HEK293T (cell line): ENCODE measurements around the gene PSD2.

ENCODE experiments used
- CTCF ChIA-PET: fragments of 350-600 bp; formaldehyde crosslinking; extraction: SDS; loops from one replicate; lab custom pipeline; 2021; ENCODE audit warnings: antibody characterized with exemption, inconsistent platforms; lab: Yijun Ruan, JAX
- POLR2A ChIA-PET: fragments of 350-600 bp; formaldehyde crosslinking; extraction: SDS; loops from one replicate; lab custom pipeline; 2020; ENCODE audit warnings: antibody characterized with exemption, inconsistent platforms; lab: Yijun Ruan, JAX
- DNase-seq: peaks from one replicate; pipeline ENCODE4 v3.0.0; 2012; ENCODE audit warnings: mixed read lengths; ENCODE audit errors: extremely low spot score
- ARNT ChIP-seq: fragments of 450-650 bp; IDR thresholded peaks from 2 replicates; pipeline ENCODE4 v1.6.1; 2017; ENCODE audit warnings: mild to moderate bottlenecking
- BHLHE40 ChIP-seq: fragments of 450-650 bp; IDR thresholded peaks from 2 replicates; pipeline ENCODE4 v1.6.1; 2016; ENCODE audit warnings: mild to moderate bottlenecking, moderate library complexity, borderline replicate concordance
- CTBP1 ChIP-seq: fragments of 450-650 bp; IDR thresholded peaks from 2 replicates; pipeline ENCODE4 v1.6.1; 2016; ENCODE audit warnings: borderline replicate concordance
- ELF4 ChIP-seq: fragments of 450-650 bp; IDR thresholded peaks from 2 replicates; pipeline ENCODE4 v1.6.1; 2017; ENCODE audit warnings: antibody characterized with exemption
- FOXA1 ChIP-seq: fragments of 450-650 bp; IDR thresholded peaks from 2 replicates; pipeline ENCODE4 v1.6.1; 2016; ENCODE audit warnings: mild to moderate bottlenecking
- FOXK2 ChIP-seq: fragments of 450-650 bp; IDR thresholded peaks from 2 replicates; pipeline ENCODE4 v1.6.1; 2016; ENCODE audit warnings: mild to moderate bottlenecking
- FOXM1 ChIP-seq: fragments of 450-650 bp; IDR thresholded peaks from 2 replicates; pipeline ENCODE4 v1.6.1; 2017; ENCODE audit warnings: mild to moderate bottlenecking, borderline replicate concordance
- HDGF ChIP-seq: fragments of 450-650 bp; IDR thresholded peaks from 2 replicates; pipeline ENCODE4 v1.6.1; 2017; ENCODE audit warnings: antibody characterized with exemption, borderline replicate concordance
- L3MBTL2 ChIP-seq: fragments of 450-650 bp; conservative IDR thresholded peaks from 2 replicates; pipeline ENCODE4 v1.6.1; 2016; ENCODE audit warnings: mild to moderate bottlenecking
- LEF1 ChIP-seq: fragments of 450-650 bp; IDR thresholded peaks from 2 replicates; pipeline ENCODE4 v1.6.1; 2017; ENCODE audit warnings: mild to moderate bottlenecking, borderline replicate concordance
- NFRKB ChIP-seq: fragments of 450-650 bp; IDR thresholded peaks from 2 replicates; pipeline ENCODE4 v1.6.1; 2016; ENCODE audit warnings: mild to moderate bottlenecking, moderate library complexity
- SP1 ChIP-seq: fragments of 450-650 bp; IDR thresholded peaks from 2 replicates; pipeline ENCODE4 v1.6.1; 2017
- SUZ12 ChIP-seq: fragments of 450-650 bp; IDR thresholded peaks from 2 replicates; pipeline ENCODE4 v1.6.1; 2016; ENCODE audit warnings: mild to moderate bottlenecking
- TARDBP ChIP-seq: fragments of 450-650 bp; IDR thresholded peaks from 2 replicates; pipeline ENCODE4 v1.6.1; 2016
- ZNF384 ChIP-seq: fragments of 450-650 bp; IDR thresholded peaks from 2 replicates; pipeline ENCODE4 v1.6.1; 2016
- TF ChIP-seq, protein P1 (sequence below): fragments of 450-650 bp; IDR thresholded peaks from 2 replicates; pipeline ENCODE4 v1.6.1; 2016

Gene PSD2

GRCh38 chr5:139806111-139806510 is 10.5 kb downstream of the PSD2 start:
- ChIA-PET CTCF (interaction anchor here (1.0 kb wide), 2 partner anchors 31 to 38 kb away, joined by 3 read pairs; no protein-coding TSS in a partner anchor), POLR2A (interaction anchor here (0.7 kb wide), 1 partner anchor 11 kb away, joined by 3 read pairs; no protein-coding TSS in a partner anchor)
- no peak for DNase-seq
- TF ChIP-seq SP1: no peak
- no peak for TF ChIP-seq BHLHE40
- no peak for TF ChIP-seq ARNT
- no peak for TF ChIP-seq ZNF384
- TF ChIP-seq FOXA1: no peak
- no peak for TF ChIP-seq HDGF
- TF ChIP-seq CTBP1: no peak
- no peak for TF ChIP-seq TARDBP
- no peak for TF ChIP-seq FOXM1
- TF ChIP-seq NFRKB: no peak
- no peak for TF ChIP-seq ELF4
- no peak for TF ChIP-seq SUZ12
- TF ChIP-seq, protein P1, sequence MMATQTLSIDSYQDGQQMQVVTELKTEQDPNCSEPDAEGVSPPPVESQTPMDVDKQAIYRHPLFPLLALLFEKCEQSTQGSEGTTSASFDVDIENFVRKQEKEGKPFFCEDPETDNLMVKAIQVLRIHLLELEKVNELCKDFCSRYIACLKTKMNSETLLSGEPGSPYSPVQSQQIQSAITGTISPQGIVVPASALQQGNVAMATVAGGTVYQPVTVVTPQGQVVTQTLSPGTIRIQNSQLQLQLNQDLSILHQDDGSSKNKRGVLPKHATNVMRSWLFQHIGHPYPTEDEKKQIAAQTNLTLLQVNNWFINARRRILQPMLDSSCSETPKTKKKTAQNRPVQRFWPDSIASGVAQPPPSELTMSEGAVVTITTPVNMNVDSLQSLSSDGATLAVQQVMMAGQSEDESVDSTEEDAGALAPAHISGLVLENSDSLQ: no peak

DNA sequence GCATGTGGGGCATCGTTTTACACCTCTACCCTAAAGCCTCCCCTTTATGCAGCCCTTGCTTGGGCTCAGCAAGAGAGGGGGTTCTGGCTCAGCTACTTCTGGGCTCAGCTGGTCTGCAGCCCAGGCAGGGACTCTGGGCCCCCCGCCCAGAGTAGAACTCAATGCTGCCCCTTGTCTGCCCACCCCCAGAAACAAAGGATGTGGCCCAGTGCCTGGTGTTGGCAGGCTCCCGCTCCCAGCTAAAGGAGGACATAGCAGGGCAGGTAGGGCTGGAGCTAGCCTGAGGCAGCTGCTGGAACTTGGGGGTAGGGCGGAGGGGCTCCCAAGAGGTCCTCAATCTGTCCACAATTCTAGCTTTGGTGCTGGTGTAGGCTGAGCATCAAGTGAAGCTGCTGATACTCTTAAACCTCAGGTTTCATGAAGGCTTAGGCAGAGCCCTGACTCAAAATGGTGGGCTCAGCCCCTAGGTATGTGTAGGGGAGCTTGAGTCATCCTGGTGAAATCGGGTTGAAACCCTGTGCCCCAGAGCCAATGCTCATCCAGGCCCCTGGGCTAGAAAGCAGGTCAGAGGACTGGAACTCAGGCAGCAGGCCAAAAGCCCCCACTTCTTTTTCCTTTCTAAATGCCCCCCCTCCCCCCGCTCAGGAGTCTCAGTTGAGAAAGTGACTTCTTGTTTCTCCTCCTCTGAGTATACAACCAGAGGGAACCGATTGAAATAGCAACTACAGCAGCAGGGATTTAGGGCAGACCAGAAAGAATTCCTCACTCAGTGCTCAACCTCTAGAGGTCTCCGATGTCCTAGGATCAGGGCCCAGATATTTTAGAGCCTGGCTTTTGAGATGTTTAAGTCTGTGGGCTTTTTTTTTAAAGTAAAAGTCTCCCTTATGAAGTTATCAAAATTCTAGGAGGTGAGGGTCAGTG is 11.4 kb downstream of the PSD2 start:
- POLR2A ChIA-PET: no interaction called here
- DNase-seq: no peak
- no peak for TF ChIP-seq ARNT
- no peak for TF ChIP-seq TARDBP
- TF ChIP-seq ZNF384: no peak
- no peak for TF ChIP-seq FOXK2
- no peak for TF ChIP-seq ELF4
- TF ChIP-seq HDGF: no peak
- TF ChIP-seq, protein P1: no peak
- no peak for TF ChIP-seq BHLHE40
- no peak for TF ChIP-seq CTBP1
- no peak for TF ChIP-seq SP1
- no peak for TF ChIP-seq SUZ12
- TF ChIP-seq LEF1: no peak
- no peak for TF ChIP-seq FOXM1
- no peak for TF ChIP-seq FOXA1
- no peak for TF ChIP-seq NFRKB
- TF ChIP-seq L3MBTL2: no peak
- CTCF ChIA-PET: interaction anchor here (0.8 to 2.0 kb wide), 4 partner anchors 10 to 162 kb away, joined by 3 to 6 read pairs (median 3); no protein-coding TSS in a partner anchor

DNA sequence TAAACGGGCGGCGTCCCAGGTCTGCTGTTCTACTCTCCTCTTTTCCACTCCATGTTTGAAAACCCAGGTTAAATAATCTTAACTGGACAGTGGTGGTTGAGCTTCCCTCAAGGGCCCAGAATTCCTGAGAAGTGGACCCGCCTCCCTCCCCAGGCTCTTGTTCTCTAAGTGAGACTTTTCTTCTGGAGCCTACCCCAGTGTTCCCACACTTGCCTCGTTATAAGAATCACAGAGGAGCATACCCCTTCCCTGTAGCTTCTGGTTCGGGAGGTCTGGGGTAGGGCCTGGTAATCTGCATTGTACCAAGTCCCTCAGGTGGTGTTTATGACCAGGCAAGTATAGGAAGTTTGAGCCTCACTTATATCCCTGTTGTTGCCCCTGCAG is 12.0 kb downstream of the PSD2 start:
- CTCF ChIA-PET: interaction anchor here (0.8 to 2.0 kb wide), 2 partner anchors 11 to 162 kb away, joined by 3 to 6 read pairs; no protein-coding TSS in a partner anchor
- TF ChIP-seq ZNF384 (no peak), SP1 (no peak), ELF4 (no peak), BHLHE40 (no peak), NFRKB (no peak), FOXM1 (no peak), ARNT (no peak), FOXK2 (no peak), L3MBTL2 (no peak)
- TF ChIP-seq, protein P1: no peak
- no peak for DNase-seq
- POLR2A ChIA-PET: no interaction called here

GRCh38 chr5:139808481-139809330 is 13.1 kb downstream of the PSD2 start:
- ChIA-PET POLR2A (no interaction called here), CTCF (interaction anchor here (2.0 kb wide), 1 partner anchor 161 kb away, joined by 6 read pairs; no protein-coding TSS in a partner anchor)
- DNase-seq: peak; percentile 48
- TF ChIP-seq SP1: no peak
- TF ChIP-seq FOXK2: no peak
- no peak for TF ChIP-seq SUZ12
- no peak for TF ChIP-seq FOXM1
- TF ChIP-seq TARDBP: no peak
- no peak for TF ChIP-seq BHLHE40
- TF ChIP-seq ARNT: no peak
- TF ChIP-seq, protein P1: no peak
- no peak for TF ChIP-seq ELF4
- TF ChIP-seq L3MBTL2: no peak
- TF ChIP-seq FOXA1: no peak
- TF ChIP-seq NFRKB: no peak

DNA sequence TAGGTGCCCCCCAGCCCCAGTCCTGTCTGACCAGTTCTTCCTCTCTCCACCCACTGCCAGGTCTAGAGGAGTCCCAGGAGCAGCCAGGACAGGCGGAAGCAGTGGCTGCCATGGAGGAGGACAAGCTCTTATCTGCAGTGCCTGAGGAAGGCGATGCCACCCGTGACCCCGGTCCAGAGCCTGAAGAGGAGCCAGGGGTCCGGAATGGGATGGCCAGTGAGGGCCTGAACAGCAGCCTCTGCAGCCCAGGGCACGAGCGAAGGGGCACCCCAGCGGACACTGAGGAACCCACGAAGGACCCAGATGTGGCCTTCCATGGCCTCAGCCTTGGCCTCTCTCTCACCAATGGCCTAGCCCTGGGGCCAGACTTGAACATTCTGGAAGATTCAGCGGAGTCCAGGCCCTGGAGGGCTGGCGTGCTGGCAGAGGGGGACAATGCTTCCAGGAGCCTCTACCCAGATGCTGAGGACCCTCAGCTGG is 13.8 kb downstream of the PSD2 start:
- no peak for DNase-seq
- ChIA-PET POLR2A (no interaction called here), CTCF (no interaction called here)
- TF ChIP-seq FOXA1 (no peak), ZNF384 (no peak), HDGF (no peak), FOXK2 (no peak), FOXM1 (no peak), ELF4 (no peak), L3MBTL2 (no peak), LEF1 (no peak), NFRKB (no peak), SP1 (no peak)
- TF ChIP-seq, protein P1: no peak
